ENCODE measurements around the gene DMRTA1.

GRCh38 chr9:22449719-22450118 is 3.1 kb downstream of the DMRTA1 start:
- TF ChIP-seq PATZ1 (CRISPR knock-in tag; IDR thresholded peaks at IDR 0.05; ENCODE audit: borderline replicate concordance) = no peak
- no peak for TF ChIP-seq TOX (CRISPR knock-in tag; IDR thresholded peaks at IDR 0.05; ENCODE audit: borderline replicate concordance)
- no peak for TF ChIP-seq CREB5 (CRISPR knock-in tag; IDR thresholded peaks at IDR 0.05; ENCODE audit: low read depth)
- TF ChIP-seq GLIS3 (CRISPR knock-in tag; IDR thresholded peaks at IDR 0.05) = no peak
- no peak for TF ChIP-seq ZFP30 (CRISPR knock-in tag; IDR thresholded peaks at IDR 0.05)
- TF ChIP-seq RARB (CRISPR knock-in tag; IDR thresholded peaks at IDR 0.05) = no peak
- TF ChIP-seq ARNTL (CRISPR knock-in tag; IDR thresholded peaks at IDR 0.05; ENCODE audit: borderline replicate concordance, low read depth) = no peak
- TF ChIP-seq ZNF70 (CRISPR knock-in tag; IDR thresholded peaks at IDR 0.05) = no peak
- TF ChIP-seq ZC3H10 (CRISPR knock-in tag; IDR thresholded peaks at IDR 0.05) = no peak
- TF ChIP-seq BACH2 (CRISPR knock-in tag; IDR thresholded peaks at IDR 0.05; ENCODE audit: borderline replicate concordance) = no peak
- TF ChIP-seq ZFP3 (CRISPR knock-in tag; IDR thresholded peaks at IDR 0.05) = no peak
- no peak for TF ChIP-seq OSR1 (CRISPR knock-in tag; IDR thresholded peaks at IDR 0.05)
- TF ChIP-seq ESRRG (CRISPR knock-in tag; IDR thresholded peaks at IDR 0.05) = no peak
